Type B pancreatic cell (in vitro differentiated cells): Measurements from ENCODE around the gene MARCHF3. TPM values are rescaled to one million over a fixed set of nuclear protein-coding genes. Genes with fewer than 3 reads are reported as not detected.

Source experiments
- DNase-seq: peaks from one replicate; pipeline ENCODE4 v3.0.0; 2021; ENCODE audit warnings: mixed read lengths; ENCODE audit not compliant: unreplicated experiment; ENCODE audit errors: extremely low spot score
- H3K27ac Mint-ChIP-seq: 2 replicates; pipeline ENCODE4 v1.8.0; 2021; ENCODE audit warnings: mild to moderate bottlenecking, mixed read lengths
- H3K27me3 Mint-ChIP-seq: 2 replicates; pipeline ENCODE4 v1.8.0; 2021; ENCODE audit warnings: mixed read lengths
- H3K36me3 Mint-ChIP-seq: 2 replicates; pipeline ENCODE4 v1.8.0; 2021; ENCODE audit warnings: mixed read lengths
- H3K4me1 Mint-ChIP-seq: one replicate; pipeline ENCODE4 v1.8.0; 2021; ENCODE audit warnings: mixed read lengths; ENCODE audit not compliant: unreplicated experiment
- H3K4me3 Mint-ChIP-seq: 2 replicates; pipeline ENCODE4 v1.8.0; 2021; ENCODE audit warnings: mild to moderate bottlenecking, mixed read lengths
- H3K9me3 Mint-ChIP-seq: 2 replicates; pipeline ENCODE4 v1.8.0; 2021; ENCODE audit warnings: mixed read lengths
- total RNA-seq: library from RNA; stranded (reverse); gene quantifications from 2 replicates; pipeline ENCODE4 v1.2.1, GENCODE V29; 2021; ENCODE audit warnings: low replicate concordance
- TF ChIP-seq, protein P1 (sequence below): fragments of 200-600 bp; sonication (generic); conservative IDR thresholded peaks from 2 replicates; pipeline ENCODE4 v1.5.0; 2021; ENCODE audit warnings: antibody characterized with exemption, mild to moderate bottlenecking

The MARCHF3 gene
- total RNA-seq, 1 donor from 2014 or later: 5.9 TPM

- Mint-ChIP-seq H3K4me3 (no peak overlapping the region), H3K27ac (no peak overlapping the region), H3K36me3 (peaks cover 4% of the 10 kb centered on the region), H3K9me3 (no peaks in the 10 kb centered on the region), H3K27me3 (peaks cover 9% of the 10 kb centered on the region), H3K4me1 (peaks cover 13% of the 10 kb centered on the region)
- TF ChIP-seq, protein P1, sequence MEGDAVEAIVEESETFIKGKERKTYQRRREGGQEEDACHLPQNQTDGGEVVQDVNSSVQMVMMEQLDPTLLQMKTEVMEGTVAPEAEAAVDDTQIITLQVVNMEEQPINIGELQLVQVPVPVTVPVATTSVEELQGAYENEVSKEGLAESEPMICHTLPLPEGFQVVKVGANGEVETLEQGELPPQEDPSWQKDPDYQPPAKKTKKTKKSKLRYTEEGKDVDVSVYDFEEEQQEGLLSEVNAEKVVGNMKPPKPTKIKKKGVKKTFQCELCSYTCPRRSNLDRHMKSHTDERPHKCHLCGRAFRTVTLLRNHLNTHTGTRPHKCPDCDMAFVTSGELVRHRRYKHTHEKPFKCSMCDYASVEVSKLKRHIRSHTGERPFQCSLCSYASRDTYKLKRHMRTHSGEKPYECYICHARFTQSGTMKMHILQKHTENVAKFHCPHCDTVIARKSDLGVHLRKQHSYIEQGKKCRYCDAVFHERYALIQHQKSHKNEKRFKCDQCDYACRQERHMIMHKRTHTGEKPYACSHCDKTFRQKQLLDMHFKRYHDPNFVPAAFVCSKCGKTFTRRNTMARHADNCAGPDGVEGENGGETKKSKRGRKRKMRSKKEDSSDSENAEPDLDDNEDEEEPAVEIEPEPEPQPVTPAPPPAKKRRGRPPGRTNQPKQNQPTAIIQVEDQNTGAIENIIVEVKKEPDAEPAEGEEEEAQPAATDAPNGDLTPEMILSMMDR: no peak
- no peak for DNase-seq
Observed at GRCh38 chr5:126865299-126865698, 165.1 kb downstream of the MARCHF3 start.

DNA sequence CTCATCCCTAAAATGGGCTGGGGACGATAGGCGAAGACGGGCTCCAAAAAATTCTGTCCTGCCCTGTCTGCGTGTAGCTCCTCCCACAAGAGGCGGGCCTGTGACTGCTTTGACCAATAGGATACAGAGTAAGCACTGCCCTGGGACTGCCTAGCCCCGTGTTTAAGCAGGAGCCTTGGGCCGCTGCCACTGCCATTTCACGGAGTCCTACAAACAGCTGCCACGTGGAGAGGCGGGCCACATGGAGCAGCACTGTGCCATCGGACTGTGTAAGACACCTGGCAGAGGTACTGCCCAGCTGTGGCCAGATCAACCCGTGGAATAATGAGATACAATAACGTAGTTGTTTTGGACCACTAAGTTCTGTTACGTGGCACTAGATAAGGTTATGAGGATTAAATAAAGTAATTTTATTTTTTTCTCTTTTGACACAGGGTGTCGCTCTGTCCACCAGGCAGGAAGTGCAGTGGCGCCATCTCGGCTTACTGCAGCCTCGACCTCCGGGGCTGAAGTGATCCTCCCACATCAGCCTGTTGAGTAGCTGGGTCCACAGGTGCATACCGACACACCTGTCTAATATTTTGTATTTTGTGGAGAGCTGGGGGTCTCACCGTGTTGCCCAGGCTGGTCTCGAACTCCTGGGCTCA is 166.2 kb downstream of the MARCHF3 start:
- no peak for DNase-seq
- Mint-ChIP-seq H3K4me1 (peaks cover 10% of the 10 kb centered on the region), H3K9me3 (no peaks in the 10 kb centered on the region), H3K4me3 (no peak overlapping the region), H3K27ac (no peak overlapping the region), H3K36me3 (peaks cover 4% of the 10 kb centered on the region), H3K27me3 (peaks cover 7% of the 10 kb centered on the region)
- TF ChIP-seq, protein P1: no peak

DNA sequence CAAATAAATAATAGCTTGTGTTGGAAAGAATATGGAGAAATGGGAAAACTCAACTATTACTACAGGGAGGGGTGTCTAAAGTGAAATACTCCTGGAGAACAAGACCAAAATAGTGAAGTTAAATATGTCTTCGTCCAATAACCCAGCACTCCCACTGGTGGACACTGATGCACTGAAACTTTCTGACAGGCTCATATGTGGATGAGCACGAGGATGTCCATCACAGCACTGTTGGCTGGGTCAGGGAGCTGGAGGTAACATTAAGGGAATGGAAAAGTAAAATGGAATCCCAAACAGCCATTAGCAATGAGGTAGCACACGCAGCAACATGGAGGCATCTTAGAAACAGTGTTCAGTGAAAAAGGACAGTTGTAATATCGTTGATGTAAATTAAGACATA is 167.0 kb downstream of the MARCHF3 start:
- no peak for DNase-seq
- no peaks in the 10 kb centered on the region for H3K9me3 Mint-ChIP-seq
- TF ChIP-seq, protein P1: no peak
- H3K4me1 Mint-ChIP-seq: peaks cover 3% of the 10 kb centered on the region
- no peaks in the 10 kb centered on the region for H3K36me3 Mint-ChIP-seq
- H3K27ac Mint-ChIP-seq: no peak overlapping the region
- H3K4me3 Mint-ChIP-seq: no peak overlapping the region
- no peaks in the 10 kb centered on the region for H3K27me3 Mint-ChIP-seq

- peaks cover 3% of the 10 kb centered on the region for H3K9me3 Mint-ChIP-seq
- DNase-seq: no peak
- no peaks in the 10 kb centered on the region for H3K27me3 Mint-ChIP-seq
- peaks cover 15% of the 10 kb centered on the region for H3K4me1 Mint-ChIP-seq
- no peak overlapping the region for H3K4me3 Mint-ChIP-seq
- peaks cover 15% of the 10 kb centered on the region for H3K36me3 Mint-ChIP-seq
- H3K27ac Mint-ChIP-seq: no peak overlapping the region
- TF ChIP-seq, protein P1: no peak
Observed at GRCh38 chr5:126858441-126858840, 171.9 kb downstream of the MARCHF3 start.

- Mint-ChIP-seq H3K4me1 (peaks cover 15% of the 10 kb centered on the region), H3K27ac (no peak overlapping the region), H3K36me3 (peaks cover 15% of the 10 kb centered on the region), H3K27me3 (no peaks in the 10 kb centered on the region), H3K4me3 (no peak overlapping the region), H3K9me3 (peaks cover 5% of the 10 kb centered on the region)
- no peak for DNase-seq
- TF ChIP-seq, protein P1: no peak
Observed at GRCh38 chr5:126857472-126858410, 172.6 kb downstream of the MARCHF3 start.
